Mucosa of descending colon (tissue), 3 donors: ENCODE data around the gene ESR2. TPM values are rescaled to one million over a fixed set of nuclear protein-coding genes. Genes with fewer than 3 reads are reported as not detected.
A peak's percentile ranks its signal among the peaks of the same experiment; 100 is the strongest.

Source experiments
- ATAC-seq: fragments of 200-7000 bp; cut with Tn5 transposase; one replicate; pipeline ENCODE4 v1.9.1; 2020; ENCODE audit warnings: mild to moderate bottlenecking, moderate library complexity
- DNase-seq, 3 donors: peaks; one replicate each; pipeline ENCODE4 v3.0.0-alpha.2; 2020
- H3K36me3 ChIP-seq: fragments of 200-600 bp; one replicate; pipeline ENCODE4 v1.8.0; 2021; ENCODE audit warnings: low read depth, mild to moderate bottlenecking
- H3K4me1 ChIP-seq: fragments of 200-600 bp; one replicate; pipeline ENCODE4 v1.8.0; 2021; ENCODE audit warnings: low read depth, mild to moderate bottlenecking
- H3K4me3 ChIP-seq: fragments of 200-600 bp; one replicate; pipeline ENCODE4 v1.8.0; 2021; ENCODE audit warnings: mild to moderate bottlenecking
- H3K9me3 ChIP-seq: fragments of 200-600 bp; one replicate; pipeline ENCODE4 v1.8.0; 2021; ENCODE audit warnings: mild to moderate bottlenecking
- intact Hi-C, 2 donors: fragments of 100-400 bp; cut with DNase I in 1 of 2; cut with micrococcal nuclease in 1 of 2; formaldehyde crosslinking; loops; one replicate each; pipeline versions ENCODE4 v1.11.0 to v1.11.1; 2022; cut with DNase I, micrococcal nuclease
- total RNA-seq, 3 donors: library from RNA; stranded (reverse); fragmentation: NEBNext Ultra II Directional in 2 of 3; extraction: Animal tissue kit (Norgen Biotek cat#: 25700) in 2 of 3; gene quantifications; one replicate each; pipeline versions ENCODE4 v1.2.1 to v1.2.4, GENCODE V29; 2021 to 2023
- TF ChIP-seq, protein P1 (sequence below): fragments of 200-600 bp; IDR thresholded peaks from one replicate; pipeline ENCODE4 v1.8.0; 2022; ENCODE audit warnings: antibody characterized with exemption, mild to moderate bottlenecking
- donor health status: DM: no; HTN: no; CAD: no; lungs with moderate emphysema.
- donor health status: DM: no; HTN: no; CAD: no.
- donor health status: DM: no; HTN: yes; CAD: no.

ESR2 gene
- total RNA-seq, 3 donors from 2014 or later = 0.32 to 0.60 (median 0.41) TPM

DNA sequence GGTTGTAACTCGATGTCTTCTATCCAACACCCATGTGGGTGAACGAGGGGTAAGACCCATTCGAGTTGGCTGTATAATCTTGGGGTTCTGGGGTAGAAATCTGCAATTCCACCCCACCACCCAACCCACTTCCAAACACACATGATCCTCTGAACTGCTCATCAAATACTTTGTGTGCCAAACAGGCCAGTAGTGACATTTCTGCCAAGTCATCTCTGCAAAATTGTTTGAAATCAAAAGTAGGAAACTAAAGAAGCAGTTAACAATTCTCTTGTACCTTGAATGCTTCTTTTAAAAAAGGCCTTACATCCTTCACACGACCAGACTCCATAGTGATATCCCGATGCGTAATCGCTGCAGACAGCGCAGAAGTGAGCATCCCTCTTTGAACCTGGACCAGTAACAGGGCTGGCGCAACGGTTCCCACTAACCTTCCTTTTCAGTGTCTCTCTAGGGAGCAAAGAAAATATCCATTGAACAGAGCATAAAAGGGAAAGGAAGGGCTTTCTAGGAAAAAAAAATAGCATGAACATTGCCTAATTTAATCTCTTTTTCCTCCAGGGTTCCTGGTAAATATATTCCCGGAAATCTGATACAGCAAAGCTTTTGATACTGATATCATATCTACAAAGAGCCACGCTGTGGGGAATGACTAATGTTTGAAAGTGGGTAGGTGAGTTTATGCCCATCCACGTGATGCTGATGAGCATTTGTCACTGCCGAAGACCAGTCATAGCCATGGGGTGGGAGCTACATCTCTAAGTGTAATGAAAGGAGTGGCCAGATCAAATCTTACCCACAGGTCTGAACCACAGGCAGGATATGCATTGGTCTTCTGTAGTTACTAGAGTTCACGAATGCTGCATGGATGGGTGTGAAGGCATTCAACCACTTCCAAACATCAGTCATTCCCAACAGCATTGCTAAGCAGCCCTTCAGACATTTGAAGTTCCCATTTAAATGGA, 14.2 kb downstream of the ESR2 start:
- Histone ChIP-seq H3K36me3 (no peaks in the 10 kb centered on the region), H3K4me3 (no peak overlapping the region), H3K4me1 (no peaks in the 10 kb centered on the region), H3K9me3 (no peaks in the 10 kb centered on the region)
- TF ChIP-seq, protein P1, sequence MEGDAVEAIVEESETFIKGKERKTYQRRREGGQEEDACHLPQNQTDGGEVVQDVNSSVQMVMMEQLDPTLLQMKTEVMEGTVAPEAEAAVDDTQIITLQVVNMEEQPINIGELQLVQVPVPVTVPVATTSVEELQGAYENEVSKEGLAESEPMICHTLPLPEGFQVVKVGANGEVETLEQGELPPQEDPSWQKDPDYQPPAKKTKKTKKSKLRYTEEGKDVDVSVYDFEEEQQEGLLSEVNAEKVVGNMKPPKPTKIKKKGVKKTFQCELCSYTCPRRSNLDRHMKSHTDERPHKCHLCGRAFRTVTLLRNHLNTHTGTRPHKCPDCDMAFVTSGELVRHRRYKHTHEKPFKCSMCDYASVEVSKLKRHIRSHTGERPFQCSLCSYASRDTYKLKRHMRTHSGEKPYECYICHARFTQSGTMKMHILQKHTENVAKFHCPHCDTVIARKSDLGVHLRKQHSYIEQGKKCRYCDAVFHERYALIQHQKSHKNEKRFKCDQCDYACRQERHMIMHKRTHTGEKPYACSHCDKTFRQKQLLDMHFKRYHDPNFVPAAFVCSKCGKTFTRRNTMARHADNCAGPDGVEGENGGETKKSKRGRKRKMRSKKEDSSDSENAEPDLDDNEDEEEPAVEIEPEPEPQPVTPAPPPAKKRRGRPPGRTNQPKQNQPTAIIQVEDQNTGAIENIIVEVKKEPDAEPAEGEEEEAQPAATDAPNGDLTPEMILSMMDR = no peak
- no peak for ATAC-seq
- DNase-seq = no peak
- intact Hi-C loops = no loop called here

DNA sequence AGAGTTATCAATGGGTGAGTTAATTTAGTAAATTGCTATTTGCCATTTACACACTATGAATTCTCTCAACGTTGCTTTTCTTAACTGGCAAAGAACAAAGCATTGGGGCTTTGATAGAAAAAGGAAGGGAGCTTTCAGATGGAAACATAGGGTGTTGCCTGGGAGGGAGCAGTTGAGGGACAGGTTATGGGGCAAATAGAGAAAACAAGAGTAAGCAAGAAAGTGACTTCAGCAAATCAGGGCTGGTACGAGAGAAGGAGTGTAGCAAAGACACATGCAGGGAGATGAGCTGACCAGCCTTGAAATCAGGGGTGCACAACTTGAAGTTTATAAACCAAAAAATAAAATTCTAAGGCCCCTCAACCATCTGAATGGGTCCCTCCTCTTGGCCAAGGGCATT, 15.7 kb downstream of the ESR2 start:
- TF ChIP-seq, protein P1 = no peak
- DNase-seq (no peak), ATAC-seq (no peak)
- Histone ChIP-seq H3K4me1 (no peaks in the 10 kb centered on the region), H3K4me3 (no peak overlapping the region), H3K36me3 (no peaks in the 10 kb centered on the region), H3K9me3 (no peaks in the 10 kb centered on the region)
- intact Hi-C loops = no loop called here

DNA sequence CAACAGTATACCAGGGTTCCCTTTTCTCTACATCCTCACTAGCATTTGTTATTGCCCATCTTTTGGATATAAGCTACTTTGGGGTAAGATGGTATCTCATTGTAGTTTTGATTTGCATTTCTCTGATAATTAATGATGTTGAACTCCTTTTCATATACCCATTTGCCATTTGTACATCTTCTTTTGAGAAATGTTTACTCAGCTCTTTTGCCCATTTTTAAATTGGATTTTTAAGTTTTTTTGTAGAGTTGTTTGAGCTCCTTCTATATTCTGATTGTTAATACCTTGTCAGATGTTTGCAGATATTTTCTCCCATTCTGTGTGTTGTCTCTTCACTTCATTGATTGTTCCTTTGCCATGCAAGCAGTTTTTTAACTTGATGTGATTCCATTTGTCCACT, 22.2 kb downstream of the ESR2 start:
- intact Hi-C loops = no loop called here
- ATAC-seq (no peak), DNase-seq (no peak)
- Histone ChIP-seq H3K4me1 (no peaks in the 10 kb centered on the region), H3K9me3 (no peaks in the 10 kb centered on the region), H3K4me3 (no peak overlapping the region), H3K36me3 (no peaks in the 10 kb centered on the region)
- TF ChIP-seq, protein P1 = no peak

DNA sequence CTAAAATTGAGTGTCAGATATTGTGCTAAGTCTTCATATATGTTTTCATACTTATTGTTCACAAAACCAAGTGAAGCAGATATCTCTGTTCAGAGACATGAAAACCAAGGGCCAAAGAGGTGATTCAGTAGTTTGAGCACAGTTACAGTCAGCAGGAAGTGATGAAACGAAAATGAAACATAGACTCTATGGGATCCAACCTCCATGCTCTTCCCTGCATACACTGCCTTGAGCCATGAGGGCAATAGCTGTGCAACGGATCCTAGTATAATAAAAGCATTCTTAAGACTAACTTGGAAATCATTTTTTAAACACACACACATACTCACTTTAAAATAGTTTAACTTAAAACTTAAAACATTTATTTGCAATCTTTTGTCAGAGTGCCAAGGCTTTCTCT, 27.9 kb downstream of the ESR2 start:
- ATAC-seq = peak; percentile 54
- Histone ChIP-seq H3K4me1 (no peaks in the 10 kb centered on the region), H3K4me3 (no peak overlapping the region), H3K36me3 (no peaks in the 10 kb centered on the region), H3K9me3 (no peaks in the 10 kb centered on the region)
- intact Hi-C loops = no loop called here
- TF ChIP-seq, protein P1 = no peak
- DNase-seq = no peak

DNA sequence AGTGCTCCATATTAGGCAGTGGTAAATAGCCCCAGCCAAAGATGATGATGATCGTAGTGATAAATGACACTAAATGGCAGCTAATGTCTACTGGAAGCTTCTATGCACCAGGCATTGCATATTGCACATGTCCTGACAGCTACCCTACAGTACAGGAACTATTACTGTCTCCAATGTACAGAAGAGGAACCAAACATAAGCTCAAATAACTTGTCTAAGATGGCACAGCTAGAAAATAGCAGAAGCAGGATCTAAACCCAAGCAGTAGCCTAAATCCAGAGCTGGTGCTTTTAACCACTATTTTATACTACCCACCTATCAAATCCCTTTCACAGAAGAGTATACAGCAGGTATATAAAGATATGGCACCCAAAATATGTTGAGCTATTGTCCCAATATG, 28.9 kb downstream of the ESR2 start:
- ATAC-seq = no peak
- TF ChIP-seq, protein P1 = no peak
- H3K4me1 ChIP-seq = no peaks in the 10 kb centered on the region
- DNase-seq = no peak
- H3K4me3 ChIP-seq = no peak overlapping the region
- no peaks in the 10 kb centered on the region for H3K36me3 ChIP-seq
- no peaks in the 10 kb centered on the region for H3K9me3 ChIP-seq
- intact Hi-C loops = no loop called here
